Neural progenitor cell (in vitro differentiated cells): ENCODE data around the gene KRTAP5-6.

Experiments
- EZH2 ChIP-seq: fragments of 200-600 bp; sonication (generic); IDR thresholded peaks from 2 replicates; pipeline ENCODE4 v1.6.1; 2017; ENCODE audit warnings: antibody characterized with exemption, mild to moderate bottlenecking, moderate library complexity
- EZH2phosphoT487 ChIP-seq: fragments of 200-600 bp; sonication (generic); IDR thresholded peaks from 2 replicates; pipeline ENCODE4 v1.6.1; 2017; ENCODE audit warnings: antibody characterized with exemption
- TF ChIP-seq, protein P1 (sequence below): fragments of 200-600 bp; sonication (generic); IDR thresholded peaks from 2 replicates; pipeline ENCODE4 v1.5.1; 2017; ENCODE audit warnings: antibody characterized with exemption, mild to moderate bottlenecking

DNA sequence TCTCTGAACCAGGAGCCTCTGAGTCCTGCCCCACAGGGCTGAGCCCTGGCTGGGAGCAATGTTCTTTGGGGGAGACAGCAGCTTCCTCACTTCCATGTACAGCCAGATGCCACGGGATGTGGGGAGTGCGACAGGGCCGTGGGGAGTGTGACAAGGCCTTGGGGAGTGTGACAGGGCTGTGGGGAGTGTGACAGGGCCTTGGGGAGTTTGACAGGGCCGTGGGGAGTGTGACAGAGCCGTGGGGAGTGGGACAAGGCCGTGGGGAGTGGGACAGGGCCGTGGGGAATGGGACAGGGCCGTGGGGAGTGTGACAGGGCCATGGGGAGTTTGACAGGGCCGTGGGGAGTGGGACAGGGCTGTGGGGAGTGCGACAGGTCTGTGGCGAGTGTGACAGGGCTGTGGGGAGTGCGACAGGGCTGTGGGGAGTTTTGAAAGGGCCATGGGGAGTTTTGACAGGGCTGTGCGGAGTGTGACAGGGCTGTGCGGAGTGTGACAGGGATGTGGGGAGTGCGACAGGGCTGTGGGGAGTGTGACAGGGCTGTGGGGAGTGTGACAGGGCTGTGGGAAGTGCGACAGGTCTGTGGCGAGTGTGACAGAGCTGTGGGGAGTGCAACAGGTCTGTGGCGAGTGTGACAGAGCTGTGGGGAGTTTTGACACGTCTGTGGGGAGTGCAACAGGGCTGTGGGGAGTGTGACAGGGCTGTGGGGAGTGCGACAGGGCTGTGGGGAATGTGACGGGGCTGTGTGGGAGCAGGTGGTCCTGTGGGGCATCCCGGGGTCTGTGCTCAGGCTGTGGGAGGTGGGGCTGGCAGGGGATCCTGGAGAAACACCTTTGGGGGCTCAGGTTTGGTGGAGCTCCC, 6.6 kb upstream of the KRTAP5-6 start:
- TF ChIP-seq, protein P1, sequence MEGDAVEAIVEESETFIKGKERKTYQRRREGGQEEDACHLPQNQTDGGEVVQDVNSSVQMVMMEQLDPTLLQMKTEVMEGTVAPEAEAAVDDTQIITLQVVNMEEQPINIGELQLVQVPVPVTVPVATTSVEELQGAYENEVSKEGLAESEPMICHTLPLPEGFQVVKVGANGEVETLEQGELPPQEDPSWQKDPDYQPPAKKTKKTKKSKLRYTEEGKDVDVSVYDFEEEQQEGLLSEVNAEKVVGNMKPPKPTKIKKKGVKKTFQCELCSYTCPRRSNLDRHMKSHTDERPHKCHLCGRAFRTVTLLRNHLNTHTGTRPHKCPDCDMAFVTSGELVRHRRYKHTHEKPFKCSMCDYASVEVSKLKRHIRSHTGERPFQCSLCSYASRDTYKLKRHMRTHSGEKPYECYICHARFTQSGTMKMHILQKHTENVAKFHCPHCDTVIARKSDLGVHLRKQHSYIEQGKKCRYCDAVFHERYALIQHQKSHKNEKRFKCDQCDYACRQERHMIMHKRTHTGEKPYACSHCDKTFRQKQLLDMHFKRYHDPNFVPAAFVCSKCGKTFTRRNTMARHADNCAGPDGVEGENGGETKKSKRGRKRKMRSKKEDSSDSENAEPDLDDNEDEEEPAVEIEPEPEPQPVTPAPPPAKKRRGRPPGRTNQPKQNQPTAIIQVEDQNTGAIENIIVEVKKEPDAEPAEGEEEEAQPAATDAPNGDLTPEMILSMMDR: no peak
- TF ChIP-seq EZH2: no peak
- TF ChIP-seq EZH2phosphoT487: no peak
